HG03045 (cell line): ENCODE data around the gene ZNF362.
"Not testable (repeated sequence)": the region's sequence is repeated elsewhere in the genome, so short reads cannot be mapped to it uniquely, and the experiment has no call there.

Source experiments
- ATAC-seq: cut with Tn5 transposase; IDR thresholded peaks from one replicate; pipeline ENCODE4 v1.9.1; 2021; ENCODE audit warnings: mild to moderate bottlenecking, moderate library complexity; ENCODE audit not compliant: unreplicated experiment

ZNF362 gene

DNA sequence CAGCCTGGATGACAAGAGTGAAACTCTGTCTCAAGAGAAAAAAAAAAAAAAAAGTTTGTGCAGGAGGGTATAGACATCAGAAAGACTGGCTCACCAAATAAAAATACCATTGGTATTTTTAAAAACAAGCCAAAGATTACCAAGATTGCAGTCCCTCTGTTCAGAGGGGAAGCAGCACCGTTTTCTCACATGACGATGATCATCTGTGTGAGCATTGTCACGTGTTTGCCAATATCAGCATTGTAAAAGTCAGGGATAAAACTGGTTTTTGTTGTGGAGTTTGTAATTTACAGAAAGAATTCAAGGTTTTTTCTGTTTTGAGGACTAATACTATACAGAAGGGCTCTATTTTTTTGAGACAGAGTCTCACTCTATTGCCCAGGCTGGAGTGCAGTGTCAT is 26.5 kb downstream of the ZNF362 start:
- no peak for ATAC-seq

DNA sequence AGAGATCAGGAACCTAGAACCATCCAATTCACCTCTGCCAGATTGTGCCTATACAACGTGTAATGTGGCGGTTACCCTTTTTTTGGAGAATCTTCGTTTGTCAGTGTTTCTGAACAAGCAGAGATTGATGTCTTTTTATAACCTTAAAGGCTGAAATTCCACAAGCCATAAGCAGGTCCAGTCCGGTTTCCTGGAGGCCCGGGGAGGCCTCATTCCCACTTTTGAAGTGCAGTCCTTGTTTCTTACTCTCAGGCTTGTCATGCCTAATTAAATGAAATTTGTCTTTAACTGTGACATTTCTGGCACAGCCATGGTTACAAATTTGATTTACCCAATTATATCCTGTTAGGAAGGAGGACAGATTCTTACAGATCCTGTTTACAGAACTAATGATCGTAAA is 27.8 kb downstream of the ZNF362 start:
- ATAC-seq, result no peak

DNA sequence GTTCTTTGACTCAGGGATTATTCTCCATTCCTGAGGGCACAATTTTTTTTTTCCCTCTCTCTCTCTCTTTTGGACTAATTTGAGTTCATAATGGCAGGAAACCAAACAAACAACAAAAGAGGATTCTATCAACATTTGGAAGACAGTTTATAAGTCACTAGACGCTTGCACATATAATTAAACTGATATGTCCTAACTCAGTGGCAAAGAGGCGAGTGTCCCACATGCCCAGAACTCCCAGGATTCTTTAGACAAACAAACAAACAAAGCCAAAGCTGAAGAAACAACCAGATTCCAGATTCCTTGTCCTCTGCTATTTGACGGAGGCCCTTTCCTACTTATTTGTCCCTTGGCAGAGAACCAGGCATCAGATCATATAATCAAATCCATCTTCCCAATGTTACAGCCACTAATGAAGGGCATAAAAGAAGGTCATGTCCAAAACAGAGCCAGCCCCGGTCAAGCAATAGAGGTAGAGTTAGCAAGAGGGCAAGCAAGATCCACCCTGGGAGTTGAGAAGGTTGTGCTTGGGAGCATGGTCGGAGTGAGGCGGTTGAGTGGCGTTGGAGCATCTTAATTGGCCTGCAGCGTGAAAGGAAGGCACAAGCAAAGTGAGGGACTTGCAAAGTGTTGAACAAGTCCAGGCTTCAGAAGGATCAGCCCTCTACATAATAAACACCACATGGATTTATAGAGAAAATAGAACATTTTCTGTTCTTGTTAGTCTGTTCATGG is 30.3 kb downstream of the ZNF362 start:
- no peak for ATAC-seq

DNA sequence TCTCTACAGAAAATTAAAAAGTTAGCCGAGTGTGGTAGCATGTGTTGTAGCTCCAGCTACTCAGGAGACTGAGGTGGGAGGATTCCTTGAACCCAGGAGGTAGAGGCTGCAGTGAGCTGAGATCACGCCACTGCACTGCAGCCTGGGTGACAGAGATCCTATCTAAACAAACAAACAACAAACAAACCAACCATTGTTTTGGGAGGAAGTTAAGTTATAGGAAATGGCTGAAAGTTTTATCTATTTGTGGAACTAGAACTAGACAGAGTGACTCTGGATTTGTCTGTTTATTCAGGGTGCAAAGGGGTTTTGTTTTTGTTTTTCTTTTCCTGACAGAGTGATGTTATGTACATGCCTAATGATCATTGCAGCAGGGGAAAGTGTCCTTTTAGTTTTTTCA is 31.0 kb downstream of the ZNF362 start:
- ATAC-seq, result no peak

DNA sequence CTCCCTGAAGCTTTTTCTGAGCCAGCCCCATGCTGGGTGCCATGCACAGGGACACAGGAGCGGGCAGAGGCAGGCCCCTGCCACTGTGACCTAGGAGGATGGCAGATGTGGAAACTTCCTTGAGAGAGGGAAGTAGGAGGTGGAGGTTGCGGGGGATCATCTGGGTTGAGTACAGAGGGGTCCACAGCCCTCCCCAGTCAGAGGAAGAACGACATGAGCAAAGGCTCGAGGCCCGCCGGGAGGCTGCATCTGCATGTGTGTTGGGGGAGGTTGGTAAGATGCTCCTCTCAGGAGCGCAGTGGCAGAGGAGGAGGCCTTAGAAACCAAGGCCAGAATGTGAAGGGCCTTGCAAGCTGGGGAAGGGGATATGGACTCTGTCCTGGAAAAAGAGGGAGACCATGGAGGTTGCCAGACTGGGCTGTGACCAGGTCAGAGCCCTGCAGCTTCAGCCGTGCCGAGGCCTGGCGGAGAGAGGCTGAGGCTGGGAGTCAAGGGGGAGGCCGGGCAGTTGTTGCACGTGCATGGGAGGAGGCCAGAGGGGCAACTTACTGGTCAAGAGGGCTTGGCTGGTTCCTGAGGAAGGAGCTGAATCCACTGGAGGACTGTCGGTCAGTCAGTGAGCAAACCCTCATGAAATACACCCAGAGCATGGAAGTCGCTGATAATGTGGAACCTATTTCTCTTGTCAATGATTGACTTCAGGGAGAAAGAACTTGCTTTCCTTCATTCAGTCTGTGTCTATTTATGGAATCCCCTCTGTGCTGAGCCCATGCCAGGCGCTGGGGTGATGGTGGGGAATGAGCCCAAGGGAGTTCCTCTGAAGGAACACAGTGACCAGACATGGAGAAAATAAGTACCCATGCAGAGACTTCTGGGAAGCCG is 32.9 kb downstream of the ZNF362 start:
- no peak for ATAC-seq

DNA sequence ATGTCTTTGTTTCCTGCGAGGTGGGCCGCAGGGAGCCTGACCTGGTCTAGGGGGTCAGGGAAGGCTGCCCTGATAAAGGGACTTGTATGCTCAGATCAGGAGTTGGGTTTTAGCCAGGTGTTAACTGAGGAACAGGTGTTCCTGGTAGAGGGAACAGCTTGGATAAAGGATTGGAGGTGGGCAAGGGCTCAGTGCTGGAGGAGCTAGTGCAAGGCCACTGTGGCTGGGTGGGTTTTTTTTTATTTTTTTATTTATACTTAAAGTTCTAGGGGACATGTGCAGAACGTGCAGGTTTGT is 33.5 kb downstream of the ZNF362 start:
- ATAC-seq, result no peak

DNA sequence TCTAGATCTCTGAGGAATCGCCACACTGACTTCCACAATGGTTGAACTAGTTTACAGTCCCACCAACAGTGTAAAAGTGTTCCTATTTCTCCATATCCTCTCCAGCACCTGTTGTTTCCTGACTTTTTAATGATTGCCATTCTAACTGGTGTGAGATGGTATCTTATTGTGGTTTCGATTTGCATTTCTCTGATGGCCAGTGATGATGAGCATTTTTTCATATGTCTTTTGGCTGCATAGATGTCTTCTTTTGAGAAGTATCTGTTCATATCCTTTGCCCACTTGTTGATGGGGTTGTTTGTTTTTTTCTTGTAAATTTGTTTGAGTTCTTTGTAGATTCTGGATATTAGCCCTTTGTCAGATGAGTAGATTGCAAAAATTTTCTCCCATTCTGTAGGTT is 34.3 kb downstream of the ZNF362 start:
- not testable (repeated sequence) for ATAC-seq

DNA sequence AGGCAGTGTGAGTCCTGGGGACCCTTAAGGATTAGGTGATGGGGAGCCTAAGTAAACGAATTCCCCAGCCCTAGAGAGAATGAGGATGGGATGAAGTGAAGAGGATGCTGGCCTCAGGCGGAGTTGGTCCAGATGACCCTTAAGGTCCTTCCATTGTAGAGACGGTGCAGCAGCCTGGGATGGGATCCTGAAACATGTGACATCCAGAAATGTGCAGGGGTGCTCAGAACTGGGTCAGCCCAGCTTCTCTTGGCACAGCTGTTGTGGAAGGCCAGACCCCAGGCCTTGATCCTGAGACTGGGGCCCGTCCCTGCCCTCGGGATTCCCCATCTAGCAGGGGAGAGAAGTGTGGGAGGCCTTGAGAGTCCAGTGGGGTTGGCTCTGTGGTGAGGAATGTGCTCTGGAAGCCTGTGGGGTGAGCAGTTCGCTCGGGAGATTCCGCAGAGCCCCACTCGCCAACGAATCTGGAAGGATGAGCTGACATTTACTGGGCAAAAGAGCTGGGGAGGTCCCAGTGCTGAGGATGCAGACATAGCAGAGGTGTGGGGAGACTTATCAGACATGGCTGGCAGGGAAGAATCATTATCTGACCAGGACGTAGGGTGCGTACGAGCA is 36.5 kb downstream of the ZNF362 start:
- no peak for ATAC-seq

DNA sequence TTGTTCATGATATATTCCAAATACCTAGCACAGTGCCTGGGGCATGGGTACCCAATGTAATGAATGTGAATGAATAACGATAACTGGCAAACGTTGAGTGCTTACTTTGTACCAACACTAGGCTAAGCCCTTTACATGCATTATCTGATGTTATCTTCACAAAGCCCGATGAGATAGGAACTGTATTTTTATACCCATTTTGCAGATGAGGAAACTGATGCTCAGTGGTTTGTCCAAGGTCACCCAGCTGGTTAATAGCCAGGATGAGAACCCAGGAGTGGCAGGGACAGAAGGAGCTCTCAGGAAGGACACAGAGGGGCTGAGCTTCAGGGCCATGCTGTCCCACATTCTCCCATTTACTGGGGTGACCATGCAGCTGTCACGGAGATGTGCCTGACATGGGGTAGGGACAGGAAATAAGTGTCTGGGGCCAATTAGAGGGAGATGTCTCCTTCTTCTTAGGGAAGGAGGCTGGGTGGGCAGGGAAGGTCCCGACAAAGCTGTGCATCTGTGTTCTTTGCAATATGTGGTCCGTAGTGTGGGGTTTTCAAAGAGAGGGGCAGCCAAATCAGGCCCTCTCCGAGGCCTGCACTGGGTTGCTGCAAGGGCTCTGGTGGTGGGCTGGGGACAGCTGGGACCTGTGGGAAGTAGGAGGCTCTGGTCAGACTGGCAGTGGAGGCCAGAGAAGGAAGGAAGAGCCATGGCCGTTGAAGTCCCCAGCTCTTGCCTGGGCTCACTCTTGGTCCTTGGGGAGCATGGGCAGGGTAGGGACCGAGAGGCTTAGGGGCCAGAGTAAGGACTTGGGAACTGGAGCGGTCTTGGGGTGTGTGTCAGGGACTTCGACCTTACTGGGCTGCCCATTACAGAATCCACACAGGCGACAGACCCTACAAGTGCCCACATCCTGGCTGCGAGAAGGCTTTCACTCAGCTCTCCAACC is 38.0 kb downstream of the ZNF362 start:
- no peak for ATAC-seq

DNA sequence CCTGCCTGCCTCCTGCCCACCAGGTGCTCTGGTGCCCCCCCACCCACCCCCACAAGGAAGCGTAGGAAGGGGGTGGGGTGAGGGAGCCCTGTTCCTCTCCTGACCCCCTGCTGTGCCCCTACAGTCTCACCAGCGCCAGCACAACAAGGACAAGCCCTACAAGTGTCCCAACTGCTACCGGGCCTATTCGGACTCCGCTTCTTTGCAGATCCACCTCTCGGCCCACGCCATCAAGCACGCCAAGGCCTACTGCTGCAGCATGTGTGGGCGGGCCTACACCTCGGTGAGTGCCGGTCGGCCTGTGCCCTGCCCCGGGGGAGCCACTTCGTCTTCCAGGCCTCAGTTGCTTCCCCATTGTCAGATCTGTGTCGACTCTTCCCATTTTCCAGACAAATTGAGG is 38.7 kb downstream of the ZNF362 start:
- ATAC-seq, result no peak

DNA sequence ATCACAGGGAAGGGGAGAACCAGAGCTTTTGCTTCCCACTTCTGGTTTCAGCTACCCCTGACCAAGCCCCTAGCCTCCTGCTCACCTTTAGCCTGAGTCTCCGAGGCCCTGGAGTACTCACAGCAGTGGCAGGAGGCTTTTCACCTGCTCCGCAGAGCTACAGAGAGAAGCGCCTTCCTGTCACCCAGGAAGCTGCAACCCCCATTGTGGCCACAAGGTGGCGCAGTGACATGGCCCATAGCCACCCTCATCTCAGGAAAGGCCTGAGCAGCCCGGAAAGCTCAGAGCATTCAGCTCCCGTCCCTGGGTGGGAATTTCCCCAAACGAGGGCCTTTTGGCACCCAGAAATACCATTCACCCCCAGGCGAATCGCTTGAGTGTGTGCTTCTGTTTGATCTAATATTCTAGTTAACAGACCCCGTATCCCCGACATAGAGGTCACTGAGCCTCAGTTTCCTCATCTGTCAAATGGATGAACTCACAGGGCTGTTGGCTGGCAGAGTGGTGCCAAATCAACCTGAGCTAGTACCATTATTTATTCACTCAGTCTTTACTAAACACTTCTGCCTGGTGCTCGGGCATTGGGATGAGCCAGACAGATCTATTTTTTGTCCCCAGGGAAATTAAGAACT is 39.3 kb downstream of the ZNF362 start:
- ATAC-seq, result no peak

DNA sequence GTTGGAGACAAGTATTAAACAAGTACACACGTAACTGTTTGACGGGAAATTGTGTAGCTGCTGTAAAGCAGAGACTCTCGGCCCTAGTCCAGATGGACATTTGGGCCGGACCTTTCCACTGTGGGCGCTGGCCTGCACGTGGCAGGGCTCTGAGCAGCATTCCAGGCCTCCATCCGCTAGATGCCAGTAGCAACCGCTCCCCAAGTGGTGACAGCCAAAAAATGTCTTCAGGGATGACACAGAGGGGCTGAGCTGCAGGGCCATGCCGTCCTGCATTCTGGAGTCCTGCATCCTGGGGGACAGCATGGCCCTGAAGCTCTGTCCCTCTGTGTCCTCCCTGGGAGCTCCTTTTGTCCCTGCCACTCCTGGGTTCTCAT is 39.8 kb downstream of the ZNF362 start:
- no peak for ATAC-seq

DNA sequence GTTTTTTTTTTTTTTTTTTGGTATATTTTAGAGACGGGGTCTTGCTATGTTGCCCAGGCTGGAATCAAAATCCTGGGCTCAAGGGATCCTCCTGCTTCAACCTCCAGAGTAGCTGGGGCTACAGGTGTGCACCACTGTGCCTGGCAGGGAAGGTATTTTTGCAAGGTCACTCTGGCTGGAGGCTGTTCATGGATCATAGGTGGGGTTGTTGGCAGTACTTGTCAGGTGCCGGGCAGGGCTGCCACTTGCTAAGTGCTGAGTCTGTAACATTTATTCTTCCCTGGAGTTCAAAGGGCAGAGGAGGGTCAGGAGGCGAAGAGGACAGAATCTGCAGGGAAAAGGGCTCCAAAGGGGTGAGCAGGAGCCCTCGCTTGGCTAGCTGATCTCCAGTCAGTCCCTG is 40.5 kb downstream of the ZNF362 start:
- no peak for ATAC-seq

DNA sequence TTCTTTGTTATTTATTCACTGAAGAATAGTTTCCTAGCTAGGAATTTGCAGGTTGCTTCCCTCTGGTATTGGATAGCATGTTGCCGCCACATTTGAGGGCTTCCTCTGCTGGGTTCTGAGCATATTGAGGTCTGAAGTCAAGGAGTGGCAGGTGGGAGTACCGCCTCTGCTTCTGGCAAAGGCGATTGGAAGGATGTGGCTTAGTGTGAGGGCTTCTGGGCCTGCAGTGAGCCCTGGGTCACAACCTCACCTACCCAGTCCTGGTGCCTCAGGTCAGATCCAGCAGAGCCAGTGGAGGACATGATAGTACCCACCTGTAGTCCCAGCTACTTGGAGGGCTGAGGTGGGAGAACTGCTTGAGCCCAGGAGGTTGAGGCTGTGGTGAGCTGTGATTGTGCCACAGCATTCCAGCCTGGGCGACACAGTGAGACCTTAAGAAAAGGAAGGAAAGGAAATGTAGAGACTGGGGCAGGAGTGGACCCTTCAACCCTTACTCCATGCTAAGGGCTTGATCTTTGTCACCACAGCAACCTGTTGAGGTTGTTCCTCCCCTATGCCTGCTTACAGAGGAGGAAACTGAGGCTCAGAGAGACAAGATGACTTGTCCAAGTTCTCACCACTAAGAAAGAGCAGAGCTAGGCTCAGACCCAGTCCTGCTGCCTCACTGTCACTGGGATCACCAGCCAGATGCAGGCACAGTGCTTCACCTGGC is 41.8 kb downstream of the ZNF362 start:
- no peak for ATAC-seq

DNA sequence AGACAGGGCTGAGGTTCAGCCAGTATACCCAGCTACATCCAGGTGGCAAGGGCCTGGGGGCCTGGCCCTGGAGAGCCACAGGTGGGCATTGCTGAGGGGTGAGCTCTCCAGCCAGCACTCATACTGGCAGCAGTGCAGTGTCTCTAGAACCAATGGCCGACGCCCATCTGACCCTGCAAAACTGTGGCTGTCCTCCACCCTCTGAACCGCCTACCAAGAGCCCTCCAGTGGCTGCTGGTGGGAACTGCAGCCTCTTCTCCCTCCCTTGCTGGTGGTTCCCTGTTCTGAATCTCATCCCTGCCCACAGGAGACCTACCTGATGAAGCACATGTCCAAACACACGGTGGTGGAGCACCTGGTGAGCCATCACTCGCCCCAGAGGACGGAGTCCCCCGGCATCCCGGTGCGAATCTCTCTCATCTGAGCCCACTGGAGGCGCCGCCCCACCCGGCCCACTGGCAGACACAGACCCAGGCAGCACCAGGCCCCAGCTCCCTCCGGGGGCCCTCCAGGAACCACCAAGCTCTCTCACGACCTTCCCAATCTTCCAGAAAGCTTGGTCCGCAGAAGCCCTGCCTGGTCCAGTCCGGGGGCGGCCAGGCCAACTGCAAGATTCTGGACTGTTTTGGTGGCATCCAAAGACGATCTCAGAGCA is 42.5 kb downstream of the ZNF362 start:
- ATAC-seq, result no peak

DNA sequence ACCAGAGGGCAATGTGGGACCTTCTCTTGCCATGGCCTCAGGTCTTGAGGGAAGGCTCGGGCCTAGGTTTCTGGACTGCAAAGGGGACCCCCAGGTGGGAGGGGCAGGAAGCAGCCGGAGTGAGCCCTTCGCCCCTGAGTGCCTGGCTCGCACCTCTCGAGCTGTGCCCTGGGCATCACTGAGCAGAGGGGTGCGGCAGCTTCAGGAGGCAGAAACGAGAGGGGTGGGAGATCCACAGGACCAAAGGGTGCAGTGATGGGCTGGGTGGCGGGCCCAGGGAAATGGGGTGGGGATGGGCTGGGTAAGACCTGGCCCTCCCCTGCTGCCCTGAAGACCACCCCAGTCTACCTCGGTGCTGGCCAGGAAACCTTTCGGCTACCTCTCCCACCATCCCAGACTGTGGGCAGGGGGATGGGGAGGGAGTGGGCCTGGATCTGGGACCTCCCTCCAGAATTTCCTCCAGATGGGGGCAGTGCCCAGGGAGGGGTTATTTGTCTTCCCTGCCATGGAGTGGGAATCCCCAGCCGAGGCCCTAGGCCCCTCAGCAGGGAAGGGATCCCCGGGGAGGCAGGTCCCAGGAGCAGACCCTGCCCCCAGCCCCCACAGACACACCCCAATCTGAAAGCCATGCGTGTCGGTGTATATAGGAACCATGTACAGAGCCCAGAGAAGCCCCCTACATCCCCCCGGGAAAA is 43.3 kb downstream of the ZNF362 start:
- no peak for ATAC-seq

DNA sequence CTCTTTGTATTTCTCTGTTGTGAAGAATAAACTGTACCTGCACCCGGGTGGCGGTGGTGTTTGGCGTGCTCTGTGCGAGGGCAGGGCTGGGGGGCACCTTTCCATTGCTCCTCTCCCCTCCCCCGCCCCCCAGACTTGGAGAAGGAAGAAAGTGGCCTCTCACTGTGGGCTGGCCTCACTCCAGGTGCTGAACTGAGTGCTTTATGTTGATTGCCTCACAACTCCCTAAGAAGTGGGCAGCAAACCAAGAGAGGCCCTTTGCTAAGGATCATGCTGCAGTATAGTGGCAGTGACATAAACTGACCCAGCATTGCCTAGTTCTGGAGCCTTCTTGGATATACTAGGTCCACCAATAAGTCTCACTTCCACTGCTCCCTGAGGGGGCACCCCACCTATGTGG is 44.4 kb downstream of the ZNF362 start:
- no peak for ATAC-seq

DNA sequence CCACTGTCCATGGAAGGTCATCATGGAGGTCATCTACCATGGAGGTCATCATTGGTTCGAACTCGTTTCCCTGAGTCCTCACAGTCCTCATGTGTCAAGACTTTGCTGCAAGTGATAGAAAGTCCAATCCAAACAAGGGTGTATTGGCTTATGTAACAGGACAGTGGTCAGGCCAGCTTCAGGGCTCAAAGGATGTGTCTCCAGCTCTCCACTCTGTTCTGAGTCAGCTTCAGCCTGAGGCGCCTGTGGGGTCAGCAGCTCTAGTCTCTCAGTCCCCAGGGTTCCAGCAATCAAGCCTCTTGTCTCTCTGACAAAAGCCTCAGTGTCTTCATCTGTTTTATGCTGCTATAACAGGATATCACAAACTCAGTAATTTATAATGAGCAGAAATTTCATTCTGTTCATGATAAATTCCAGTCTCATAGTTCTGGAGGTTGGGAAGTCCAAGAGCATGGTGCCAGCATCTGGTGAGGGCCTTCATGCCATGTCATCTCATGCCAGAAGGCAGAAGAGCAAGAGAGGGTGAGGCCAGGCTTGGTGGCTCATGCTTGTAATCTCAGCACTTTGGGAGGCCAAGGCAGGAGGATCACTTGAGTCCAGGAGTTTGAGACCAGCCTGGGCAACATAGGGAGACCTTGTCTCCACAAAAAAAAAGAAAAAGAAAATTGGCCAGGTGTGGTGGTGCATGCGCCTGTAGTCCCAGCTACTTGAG is 45.1 kb downstream of the ZNF362 start:
- ATAC-seq, result no peak
